Activated CD4-positive, alpha-beta T cell treated with anti-CD3 and anti-CD28 coated beads for 48 hours (primary cell): ENCODE results near the gene PTGER3.

ENCODE experiments used
- DNase-seq: peaks from one replicate; pipeline ENCODE4 v3.0.0-alpha.2; 2020

Gene PTGER3

DNA sequence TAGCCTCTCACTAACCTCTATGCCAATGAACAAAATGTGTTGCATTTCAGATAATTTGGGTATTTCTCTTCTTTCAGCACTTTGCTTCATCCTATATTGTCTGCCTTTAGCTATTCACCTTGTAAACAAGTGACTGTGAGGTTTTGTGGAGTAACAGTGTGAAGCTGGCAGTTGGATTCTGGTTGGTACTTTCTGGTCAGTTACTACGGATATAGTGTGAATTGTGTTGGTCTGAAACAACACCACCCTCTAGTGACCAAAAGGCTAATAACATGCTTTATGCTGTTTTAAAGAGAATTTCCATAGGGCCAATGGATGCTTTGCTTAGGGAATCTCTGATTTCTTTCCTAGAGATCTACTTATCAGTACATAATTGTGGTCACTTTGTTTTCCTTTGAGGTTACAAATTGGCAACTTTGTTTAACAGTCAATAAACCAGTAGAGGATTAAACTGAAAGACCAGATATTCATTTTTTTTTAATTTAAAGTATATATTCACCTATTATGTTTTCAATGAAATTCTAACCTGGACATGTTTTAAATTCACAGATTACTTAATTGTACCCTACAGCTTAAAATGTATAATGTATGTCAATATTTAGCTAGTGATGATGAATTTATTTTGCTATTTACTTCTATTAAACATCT is 2.5 kb upstream of the PTGER3 start:
- DNase-seq: no peak

DNA sequence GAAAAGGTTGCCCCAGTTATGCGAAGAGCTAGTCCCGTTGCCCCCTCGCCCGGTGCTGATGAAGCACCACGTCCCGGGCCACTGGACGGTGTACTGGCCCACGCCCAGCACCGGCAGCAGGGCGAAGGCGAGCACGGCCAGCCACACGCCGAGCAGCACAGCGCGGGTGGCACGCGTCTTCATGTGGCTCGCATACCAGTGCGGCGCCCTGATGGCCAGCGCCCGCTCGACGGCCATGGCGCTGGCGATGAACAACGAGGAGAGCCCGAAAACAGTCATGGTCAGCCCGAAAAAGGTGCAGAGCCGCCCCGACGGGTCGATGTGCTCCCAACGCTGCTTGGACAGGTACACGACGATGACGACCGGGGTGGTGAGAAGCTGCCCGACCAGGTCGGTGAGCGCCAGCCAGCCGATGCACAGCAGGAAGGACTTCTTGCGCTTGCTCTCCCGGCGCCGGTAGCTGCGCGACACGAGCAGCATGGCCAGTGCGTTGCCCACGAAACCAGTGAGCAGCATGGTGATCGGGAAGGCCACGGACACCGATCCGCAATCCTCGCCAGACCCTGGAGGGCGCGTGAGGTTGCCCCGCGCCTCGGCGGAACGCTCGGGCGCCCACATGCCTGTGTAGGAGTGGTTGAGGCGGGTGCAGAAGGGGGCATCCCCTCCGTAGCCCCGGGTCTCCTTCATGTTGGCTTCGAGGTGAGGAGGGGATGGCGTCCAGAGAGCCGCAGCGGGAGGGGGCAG is 553 bp downstream of the PTGER3 start:
- peak; percentile 27 for DNase-seq

DNA sequence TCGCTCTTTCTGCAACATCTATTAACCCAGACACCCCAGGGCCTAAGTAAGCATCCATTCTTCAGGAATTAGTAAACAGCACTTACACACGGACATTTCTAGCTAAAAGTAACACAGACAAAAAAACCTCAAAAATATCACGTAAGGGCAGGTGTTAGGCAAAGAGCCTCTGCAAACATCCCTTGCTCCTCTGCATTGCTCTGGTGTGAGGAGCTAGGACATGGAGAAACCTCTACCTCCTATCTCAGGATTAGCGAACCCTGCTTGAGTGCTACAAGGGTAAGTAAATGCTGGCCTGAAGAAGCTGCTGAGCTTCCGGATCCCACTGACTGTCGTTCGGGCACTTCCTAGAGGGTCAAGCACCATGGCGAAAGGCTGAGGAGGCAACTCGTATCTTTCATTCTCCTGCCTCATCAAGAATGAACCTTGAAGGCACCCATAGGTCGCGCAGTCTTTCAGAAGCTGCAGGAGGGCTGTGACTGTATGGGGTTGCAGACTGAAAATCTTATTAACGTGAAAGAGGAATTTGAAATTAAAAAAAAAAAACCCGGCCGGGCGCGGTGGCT is 2.1 kb downstream of the PTGER3 start:
- no peak for DNase-seq

DNA sequence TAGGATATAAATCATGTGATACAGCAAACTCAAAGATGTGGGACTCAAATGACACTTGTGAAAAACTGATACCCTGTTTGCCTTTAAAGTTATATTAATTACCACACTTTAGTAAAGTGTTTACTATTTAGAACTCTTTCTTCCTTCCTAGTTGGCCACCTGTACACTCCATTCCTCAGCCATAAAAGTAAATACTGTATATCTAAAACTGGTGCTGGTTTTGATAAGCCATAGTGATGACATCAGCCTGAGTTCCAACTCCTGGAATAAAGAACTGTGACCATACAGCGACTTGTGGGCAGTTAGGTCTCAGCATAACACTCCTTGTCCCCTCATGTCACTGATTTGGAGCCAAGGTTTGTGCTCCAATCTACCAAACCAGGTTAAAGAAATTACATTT is 2.8 kb downstream of the PTGER3 start:
- no peak for DNase-seq

DNA sequence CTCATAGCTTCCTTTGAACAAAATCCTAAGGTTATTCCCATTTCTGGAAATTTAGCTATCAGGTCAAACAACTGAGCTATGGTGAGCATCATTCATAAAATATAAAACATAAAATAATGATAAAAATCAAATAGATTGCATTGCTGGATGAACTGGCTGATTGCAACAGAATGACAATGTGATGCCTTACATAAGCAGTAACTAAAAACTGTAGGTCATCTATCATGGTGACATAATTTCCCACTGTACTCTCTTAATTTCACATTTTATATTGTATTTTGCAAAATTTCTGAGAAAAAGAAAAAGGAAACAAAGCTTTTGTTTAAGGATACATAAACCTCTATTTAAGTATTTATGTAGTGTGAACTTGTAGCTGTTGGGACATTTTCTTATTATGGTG is 4.6 kb downstream of the PTGER3 start:
- no peak for DNase-seq

DNA sequence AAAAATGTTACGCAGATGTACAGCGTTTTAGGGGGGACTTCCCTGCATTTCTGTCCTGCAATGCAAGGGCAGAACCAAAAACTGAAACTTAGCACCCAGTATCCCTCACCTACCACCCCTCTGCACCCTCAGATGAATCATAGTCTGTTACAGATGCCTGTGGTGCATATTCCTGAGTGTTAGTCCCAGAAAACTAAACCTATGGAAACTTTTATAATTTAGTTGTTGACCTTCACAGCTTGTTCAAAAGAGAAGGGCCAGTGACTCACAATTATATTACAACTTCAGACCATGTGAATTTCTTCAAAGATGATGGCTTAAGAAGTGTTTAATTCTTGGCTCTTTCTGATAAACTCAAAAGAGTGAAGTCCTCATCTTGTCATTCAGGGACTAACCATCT is 5.8 kb downstream of the PTGER3 start:
- no peak for DNase-seq

DNA sequence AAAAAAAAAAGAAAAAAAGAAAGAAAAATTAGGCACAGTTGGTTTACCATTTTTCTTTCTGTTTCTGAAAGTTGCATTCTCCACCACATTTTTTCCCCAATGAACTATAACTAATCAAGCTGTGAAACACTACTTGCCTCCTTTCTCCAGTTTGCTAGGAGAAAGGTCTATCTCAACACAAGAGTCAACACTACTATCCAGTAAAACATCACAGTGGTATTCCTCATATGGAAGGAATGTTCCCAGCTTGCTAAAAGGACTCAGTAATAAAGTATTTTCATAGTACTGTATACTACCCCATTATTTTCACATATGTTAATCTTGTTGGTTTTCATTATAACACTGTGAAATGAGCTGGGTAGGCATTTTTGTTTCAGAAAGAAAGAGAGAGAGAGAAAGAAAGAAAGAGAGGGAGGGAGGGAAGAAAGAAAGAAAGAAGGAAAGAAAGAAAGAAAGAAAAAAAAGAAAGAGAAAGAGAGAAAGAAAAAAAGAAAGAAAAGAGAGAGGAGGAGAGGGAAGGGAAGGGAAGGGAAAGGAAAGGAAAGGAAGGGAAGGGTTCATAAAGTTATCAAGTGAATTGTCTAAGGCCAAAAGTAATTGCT is 7.9 kb downstream of the PTGER3 start:
- DNase-seq: no peak

DNA sequence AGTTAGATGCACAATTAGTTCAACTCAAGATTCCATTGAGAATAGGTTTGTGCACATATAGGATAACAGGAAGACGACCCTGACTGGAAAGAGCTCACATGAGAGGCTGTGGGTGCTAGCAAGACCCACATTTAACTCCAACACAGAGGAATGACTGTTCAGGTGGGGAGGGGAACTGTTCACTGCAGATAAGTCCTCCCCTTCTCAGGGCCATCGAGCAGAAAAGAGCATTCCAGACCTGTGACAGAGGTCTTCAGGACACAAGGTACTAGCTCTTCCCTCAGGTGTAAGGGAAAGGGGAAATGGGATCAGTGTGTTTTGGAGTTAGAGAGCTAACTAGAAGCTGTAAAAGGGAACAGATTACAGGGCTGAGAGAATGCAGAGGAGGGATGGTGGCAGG is 8.7 kb downstream of the PTGER3 start:
- no peak for DNase-seq

DNA sequence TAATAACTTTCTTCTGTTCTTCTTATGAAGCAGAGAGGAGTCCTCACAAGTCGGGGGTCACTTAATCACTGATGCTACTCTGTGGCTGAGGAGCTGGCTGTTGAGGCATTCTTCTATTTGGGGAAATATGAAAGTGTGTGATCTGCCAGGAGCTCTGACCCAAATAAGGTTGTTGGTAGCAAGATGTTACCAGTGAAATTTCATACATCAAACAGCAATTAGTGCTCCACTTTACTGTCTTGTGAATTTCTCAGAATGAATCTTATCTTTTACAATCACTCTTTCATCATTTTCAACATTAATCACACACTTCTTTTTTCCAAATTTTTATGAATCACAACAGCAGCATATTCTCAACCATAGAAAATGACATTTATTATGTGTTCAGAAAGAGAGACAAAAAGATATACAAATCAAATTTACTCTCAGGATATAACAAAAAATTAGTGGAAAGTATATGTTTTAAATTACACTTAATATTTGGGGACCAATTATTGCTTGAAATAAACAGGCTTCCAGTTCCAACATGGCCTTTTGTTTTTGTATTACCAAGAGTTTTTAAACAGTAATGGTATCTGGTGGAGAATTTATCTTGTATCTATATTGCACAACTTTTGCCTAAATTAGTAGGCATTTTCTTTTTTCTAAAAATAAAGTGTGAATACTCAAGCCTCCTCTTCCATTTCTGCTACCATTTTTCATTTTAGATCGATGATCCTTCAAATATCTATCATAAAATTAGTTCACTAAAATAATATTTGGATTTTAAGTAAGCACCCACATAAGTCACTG is 9.6 kb downstream of the PTGER3 start:
- no peak for DNase-seq

DNA sequence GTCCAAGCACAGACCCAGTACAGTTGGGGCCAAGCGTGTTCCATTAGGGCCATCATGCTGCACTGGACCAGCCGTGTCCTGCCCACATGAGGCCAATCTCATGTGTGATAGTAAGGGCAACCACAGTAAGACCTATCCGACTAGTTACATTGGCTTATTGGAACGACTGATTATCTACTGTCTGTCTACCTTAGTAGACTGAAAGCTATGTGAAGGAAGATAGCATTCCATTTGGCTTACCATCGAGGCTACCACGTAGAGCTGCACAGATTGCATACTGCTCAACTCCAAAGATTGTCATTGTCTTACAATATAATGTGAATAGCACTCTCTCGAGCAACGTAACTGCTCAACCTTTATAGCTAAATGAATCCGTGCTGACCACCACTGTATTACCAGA is 10.6 kb downstream of the PTGER3 start:
- no peak for DNase-seq

DNA sequence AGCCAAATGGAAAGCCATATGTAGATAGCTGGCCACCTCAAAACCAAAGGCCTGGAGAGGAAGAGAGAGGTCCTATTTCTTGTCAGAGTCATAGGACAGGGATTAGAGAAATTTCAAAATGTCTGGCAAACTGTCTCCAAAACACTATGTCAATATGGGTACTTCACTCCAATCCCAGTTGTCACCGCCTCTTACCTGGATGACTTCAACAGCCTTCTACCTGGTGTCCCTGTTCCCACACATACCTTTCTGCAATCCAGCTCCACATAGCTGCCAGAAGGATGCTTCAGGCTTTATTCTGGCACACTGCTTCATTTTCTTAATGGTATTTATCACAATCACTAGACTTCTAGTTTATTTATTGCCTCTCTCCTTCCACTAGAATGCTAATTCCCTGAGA is 14.5 kb downstream of the PTGER3 start:
- no peak for DNase-seq

DNA sequence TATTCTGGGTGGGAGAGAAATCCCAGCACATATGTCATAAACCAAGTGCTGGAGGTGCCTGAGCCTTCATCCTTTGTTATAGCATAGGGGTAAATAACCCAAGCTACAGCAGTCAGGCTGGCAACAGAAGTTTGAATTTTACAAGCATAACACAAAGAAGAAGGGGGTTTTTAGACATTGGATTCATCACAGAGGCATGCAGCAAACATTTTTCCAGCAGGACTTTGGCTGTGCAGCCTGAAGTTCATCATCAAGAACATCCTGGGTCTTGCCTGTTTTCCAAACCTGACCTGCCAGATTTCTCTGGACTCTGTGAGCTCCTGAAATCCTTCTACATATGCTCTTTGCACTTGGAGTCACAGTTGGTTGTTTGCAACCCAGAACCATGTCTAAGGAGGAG is 16.2 kb downstream of the PTGER3 start:
- no peak for DNase-seq

DNA sequence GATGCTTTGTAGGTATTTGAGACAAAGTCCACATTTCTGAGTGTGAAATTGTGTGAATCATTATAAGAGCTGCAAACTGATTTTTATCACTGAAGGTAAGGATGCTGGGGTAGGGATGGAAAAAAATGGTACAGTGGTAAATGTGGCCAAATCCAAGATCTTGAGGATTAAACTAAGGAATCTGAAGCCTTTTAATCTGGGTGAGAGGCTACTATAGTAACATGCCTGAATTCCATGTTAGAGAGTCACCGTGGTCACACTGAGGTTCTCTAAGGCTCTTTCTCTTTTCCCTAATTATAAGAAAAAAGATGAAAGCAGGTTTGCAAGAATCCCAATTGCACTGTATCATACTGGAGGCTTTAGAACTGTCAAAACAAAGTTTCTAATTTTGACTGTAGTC is 17.6 kb downstream of the PTGER3 start:
- no peak for DNase-seq

DNA sequence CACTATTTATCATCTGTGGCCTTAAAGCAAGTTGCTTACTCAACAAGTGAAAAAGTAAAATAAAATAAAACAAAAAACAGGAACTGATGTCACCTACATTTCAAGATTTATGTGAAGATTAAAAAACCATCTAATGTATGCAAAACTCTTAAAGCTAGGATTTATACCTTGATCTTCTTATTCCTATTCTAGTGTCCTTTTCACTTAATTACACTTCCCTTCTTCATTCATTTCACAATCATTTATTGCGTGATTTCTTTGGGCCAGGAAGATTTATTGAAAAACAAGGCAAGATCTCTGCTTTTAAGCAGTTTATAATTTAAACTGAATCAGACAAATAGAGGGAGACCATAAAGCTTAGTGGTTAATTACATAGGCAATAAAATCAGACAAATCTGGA is 18.6 kb downstream of the PTGER3 start:
- no peak for DNase-seq

DNA sequence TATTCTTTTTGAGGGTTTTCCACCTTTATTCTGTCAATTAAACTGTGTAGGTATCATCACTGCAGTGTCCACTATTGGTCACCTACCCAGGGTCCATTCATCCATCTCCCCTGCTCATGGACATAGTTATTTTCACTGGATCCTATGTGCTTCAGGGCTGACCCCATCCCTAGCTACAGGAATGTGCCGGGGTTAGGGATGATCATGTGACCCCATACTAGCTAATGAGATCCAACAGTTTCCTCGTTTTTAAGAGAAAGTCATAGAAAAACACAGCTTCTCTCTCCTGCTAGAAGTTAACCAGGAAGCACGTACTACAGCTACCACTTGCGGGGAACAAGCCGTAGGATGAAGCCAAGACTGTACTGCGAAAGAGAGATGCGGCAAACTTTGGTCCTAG is 19.6 kb downstream of the PTGER3 start:
- DNase-seq: no peak

DNA sequence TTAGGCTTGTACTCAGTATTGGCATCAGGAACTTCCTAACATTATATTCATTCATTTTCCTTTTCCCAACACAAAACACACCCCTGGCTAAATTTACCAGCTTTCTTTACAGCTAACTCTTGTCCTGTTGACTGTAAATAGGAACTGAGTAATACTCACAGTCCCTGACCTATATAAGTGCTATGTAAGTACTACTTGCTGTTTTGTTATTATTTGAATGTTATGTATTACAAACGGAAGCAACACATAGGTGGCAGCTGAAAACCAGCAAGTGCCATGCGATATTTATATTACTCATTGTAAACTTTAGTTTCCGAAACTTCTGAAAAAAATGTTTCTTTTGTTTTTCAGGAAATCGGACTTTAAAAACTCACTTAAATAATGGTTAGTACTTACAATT is 21.5 kb downstream of the PTGER3 start:
- DNase-seq: no peak

DNA sequence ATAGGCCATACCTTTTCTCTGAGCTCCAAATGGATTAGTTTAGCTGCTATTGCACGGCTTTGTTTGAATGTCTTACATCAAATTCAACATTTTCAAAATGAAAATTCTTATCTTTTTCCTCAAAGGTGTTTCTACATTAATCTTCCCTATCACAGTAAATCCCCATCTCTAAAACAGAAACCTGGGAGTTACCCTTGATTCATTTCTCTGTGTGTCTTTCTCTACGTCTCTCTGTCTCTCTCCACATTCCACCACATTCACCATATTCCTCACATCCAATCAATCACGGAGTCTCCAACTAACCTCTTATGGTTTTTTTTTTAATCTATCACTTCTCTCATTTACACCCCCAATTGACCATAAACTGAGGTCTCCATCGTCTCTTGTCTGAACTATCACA is 24.1 kb downstream of the PTGER3 start:
- DNase-seq: no peak

DNA sequence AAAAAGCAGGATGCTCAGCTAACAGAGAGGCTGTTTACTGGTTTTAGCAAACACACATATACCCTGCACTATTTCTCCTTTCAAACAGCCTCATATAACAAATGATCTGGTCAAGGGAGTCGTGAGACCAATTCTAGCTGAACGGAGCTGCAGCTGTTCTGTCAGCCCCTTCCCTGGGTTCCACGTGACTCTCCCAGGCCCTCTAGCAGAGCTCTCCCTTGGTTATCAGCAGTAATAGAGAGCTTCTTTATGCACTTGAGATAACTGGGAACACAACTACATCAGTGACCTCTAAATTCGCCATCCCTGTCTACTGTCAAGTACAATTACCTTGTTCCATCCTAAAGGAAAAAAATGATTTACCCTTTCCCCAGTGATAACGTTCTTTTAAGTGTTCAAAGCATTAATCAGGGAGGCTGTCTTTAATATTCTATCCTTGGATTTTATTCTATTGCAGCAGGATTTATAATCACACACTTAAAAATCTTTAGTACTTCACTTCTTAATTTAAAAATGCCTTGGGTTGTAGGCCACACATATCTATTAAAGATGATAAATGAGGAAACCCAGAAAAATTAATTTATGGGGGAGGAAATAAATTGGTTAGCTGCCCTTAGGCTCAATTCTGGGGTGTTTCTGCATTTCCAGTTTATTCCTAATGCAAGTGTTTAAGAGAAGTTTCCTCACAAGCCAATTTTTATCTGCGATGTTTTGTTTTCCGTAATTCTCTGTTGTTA is 28.2 kb downstream of the PTGER3 start:
- no peak for DNase-seq

DNA sequence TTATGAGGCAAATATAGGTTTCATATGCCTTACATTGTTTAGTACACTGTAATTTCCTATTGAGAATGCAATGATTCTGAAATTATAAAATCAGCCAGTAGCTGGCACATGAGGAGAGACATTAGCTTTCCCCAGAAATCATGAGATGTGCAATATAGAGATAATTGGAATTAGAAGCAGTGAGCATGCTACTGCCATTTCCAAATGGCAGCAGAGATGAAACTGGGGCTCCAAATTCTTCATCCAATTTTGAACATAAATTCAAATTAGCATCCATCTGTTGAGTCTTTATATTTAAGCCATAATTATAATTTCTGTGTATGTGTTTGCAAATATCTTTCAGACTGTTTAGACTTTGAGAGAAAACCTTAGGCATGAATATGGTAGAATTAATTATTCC is 28.8 kb downstream of the PTGER3 start:
- DNase-seq: no peak

DNA sequence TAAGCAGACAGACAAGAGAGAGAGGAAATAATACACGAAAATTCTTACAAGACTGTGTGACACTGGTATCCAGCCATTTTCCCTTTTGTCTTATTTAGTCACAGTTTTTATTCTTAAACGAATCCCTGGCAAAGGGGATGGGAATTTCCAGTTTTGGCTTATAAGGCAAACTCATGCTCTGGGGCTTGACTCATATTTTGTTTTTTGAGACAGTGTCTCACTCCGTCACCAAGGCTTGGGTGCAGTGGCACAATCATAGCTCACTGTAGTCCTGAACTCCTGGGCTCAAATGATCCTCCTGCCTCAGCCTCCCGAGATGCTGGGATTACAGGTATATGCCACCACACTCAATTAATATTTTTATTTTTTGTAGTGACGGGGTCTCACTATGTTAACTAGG is 31.9 kb downstream of the PTGER3 start:
- DNase-seq: no peak

DNA sequence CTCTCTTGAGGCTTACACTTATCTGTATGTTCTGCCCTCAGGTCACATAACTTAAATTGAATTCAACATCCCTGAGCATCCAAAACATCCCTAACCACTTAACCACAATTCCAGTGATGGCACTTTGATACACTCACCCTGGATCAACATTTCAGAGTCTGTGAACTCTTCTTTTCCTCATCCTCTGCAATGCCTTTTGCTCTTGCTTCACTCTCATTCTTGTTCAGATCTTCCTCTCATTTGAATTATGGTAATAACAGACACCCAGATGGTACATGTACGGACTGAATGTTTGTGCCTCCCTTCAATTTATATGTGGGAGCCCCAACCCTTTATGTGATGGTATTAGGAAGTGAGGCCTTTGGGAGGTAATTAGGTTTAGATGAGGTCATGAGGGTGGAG is 33.4 kb downstream of the PTGER3 start:
- no peak for DNase-seq

DNA sequence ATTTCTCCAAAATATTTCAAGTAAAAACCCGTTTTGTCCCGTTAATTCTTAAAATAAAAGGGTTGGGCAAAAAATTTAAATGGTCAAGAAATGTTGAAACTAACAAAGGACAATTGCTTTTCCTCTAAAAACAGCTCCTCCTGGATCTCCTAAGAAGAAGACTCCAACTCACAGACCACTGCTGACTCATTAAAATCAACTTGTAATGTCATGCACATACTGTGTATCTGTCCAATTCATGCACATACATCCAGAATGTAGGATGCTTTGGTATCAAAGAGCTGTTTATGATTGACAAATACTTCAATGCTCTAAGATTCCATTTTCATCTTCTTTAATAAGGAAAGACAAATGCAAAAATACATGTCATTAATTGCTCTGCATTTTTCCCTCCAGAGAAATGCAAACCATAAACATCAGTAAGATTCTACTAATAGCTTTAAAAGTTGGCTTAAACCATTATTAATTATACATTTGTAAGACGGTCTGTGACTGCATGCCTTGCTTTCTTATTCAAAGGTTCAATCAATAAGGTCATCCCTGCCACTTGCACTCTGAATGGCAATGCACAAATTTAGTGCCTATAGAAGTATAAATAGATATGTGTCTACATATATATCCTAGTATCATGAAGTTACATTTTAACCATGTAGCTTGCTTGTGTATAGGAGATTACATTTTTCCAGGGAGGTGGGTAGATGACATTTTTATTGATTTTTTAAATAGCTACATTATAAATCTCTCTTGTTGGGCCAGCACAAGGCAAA is 44.7 kb downstream of the PTGER3 start:
- DNase-seq: no peak
